Renal cortical epithelial cell (primary cell): ENCODE results near the gene DYRK3. TPM values are rescaled to one million over a fixed set of nuclear protein-coding genes. Genes with fewer than 3 reads are reported as not detected.

Experiments used
- DNase-seq: peaks from one replicate; pipeline ENCODE4 v3.0.0-alpha.2; 2011; ENCODE audit warnings: low read depth
- total RNA-seq: library from RNA; depleted of rRNA; stranded (reverse); fragments of >200 nt; gene quantifications from 2 replicates; pipeline ENCODE4 v1.2.3, GENCODE V29; 2014

The DYRK3 gene
- total RNA-seq, 1 donor from 2014 or later = 15.6 TPM

- DNase-seq = no peak
Measured at GRCh38 chr1:206661161-206661820, 26.0 kb downstream of the DYRK3 start.

- DNase-seq = peak; percentile 88
Measured at GRCh38 chr1:206662396-206663092, 27.2 kb downstream of the DYRK3 start.

- DNase-seq = no peak
Measured at GRCh38 chr1:206663362-206663761, 28.0 kb downstream of the DYRK3 start.

- peak; percentile 50 for DNase-seq
Measured at GRCh38 chr1:206663832-206664652, 28.7 kb downstream of the DYRK3 start.

- no peak for DNase-seq
Measured at GRCh38 chr1:206664740-206665139, 29.4 kb downstream of the DYRK3 start.

GRCh38 chr1:206666031-206666561, 30.8 kb downstream of the DYRK3 start:
- no peak for DNase-seq

GRCh38 chr1:206666954-206667665, 31.8 kb downstream of the DYRK3 start:
- peak; percentile 73 for DNase-seq

GRCh38 chr1:206668351-206668750, 33.0 kb downstream of the DYRK3 start:
- no peak for DNase-seq

GRCh38 chr1:206668874-206669410, 33.6 kb downstream of the DYRK3 start:
- DNase-seq = no peak

- no peak for DNase-seq
Measured at GRCh38 chr1:206672011-206672688, 36.8 kb downstream of the DYRK3 start.

GRCh38 chr1:206672844-206673758, 37.8 kb downstream of the DYRK3 start:
- no peak for DNase-seq

- DNase-seq = no peak
Measured at GRCh38 chr1:206674236-206674635, 38.9 kb downstream of the DYRK3 start.

GRCh38 chr1:206674745-206675175, 39.4 kb downstream of the DYRK3 start:
- DNase-seq = peak; percentile 97

- DNase-seq = no peak
Measured at GRCh38 chr1:206676499-206676898, 41.2 kb downstream of the DYRK3 start.

- DNase-seq = no peak
Measured at GRCh38 chr1:206678490-206678889, 43.2 kb downstream of the DYRK3 start.

- no peak for DNase-seq
Measured at GRCh38 chr1:206679738-206680211, 44.4 kb downstream of the DYRK3 start.

- DNase-seq = no peak
Measured at GRCh38 chr1:206680279-206680678, 44.9 kb downstream of the DYRK3 start.

GRCh38 chr1:206681359-206681758, 46.0 kb downstream of the DYRK3 start:
- no peak for DNase-seq

GRCh38 chr1:206682111-206682510, 46.8 kb downstream of the DYRK3 start:
- DNase-seq = no peak

GRCh38 chr1:206683313-206683712, 48.0 kb downstream of the DYRK3 start:
- DNase-seq = no peak
